Measurements from ENCODE around the gene ULK4.
"Not testable (repeated sequence)": the region's sequence is repeated elsewhere in the genome, so short reads cannot be mapped to it uniquely, and the experiment has no call there.

The ULK4 gene

DNA sequence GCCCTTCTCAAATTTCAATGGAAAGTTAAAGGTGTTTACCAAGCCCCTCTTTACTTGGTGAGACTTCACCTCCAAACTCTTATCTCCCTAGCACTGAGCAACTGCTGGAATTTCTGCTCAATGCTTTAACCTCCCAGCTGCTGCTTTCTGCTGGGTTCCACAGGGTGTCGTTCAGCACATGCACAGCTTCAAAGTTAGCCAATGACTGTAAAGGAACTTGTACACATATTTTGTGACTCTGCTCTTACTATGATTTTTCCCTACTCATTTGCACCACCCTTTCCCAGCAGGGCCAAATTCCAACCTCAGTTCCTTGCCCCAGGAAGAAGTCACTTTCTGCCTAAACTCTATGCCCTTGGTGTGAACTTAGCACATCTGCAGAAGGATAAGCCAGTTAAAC is 89.7 kb downstream of the ULK4 start:
- DNase-seq (ENCODE audit: low spot score) = no peak

DNA sequence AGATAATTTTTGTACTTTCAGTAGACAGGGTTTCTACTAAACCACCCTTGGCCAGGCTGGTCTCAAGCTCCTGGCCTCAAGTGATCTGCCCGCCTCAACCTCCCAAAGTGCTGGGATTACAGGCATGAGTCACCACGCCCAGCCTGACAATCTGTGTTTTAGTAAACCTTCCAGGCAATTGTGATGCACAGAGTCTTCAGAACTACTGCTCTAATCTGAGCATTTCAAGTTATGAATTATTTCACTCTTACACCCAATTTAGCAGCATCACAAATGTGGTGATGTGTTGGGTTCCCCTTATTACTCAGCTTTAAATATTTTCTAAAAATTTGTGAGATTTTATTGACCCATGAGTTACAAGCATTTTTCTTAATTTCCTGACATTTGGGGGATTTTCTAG is 94.4 kb downstream of the ULK4 start:
- no peak for DNase-seq (ENCODE audit: low spot score)

DNA sequence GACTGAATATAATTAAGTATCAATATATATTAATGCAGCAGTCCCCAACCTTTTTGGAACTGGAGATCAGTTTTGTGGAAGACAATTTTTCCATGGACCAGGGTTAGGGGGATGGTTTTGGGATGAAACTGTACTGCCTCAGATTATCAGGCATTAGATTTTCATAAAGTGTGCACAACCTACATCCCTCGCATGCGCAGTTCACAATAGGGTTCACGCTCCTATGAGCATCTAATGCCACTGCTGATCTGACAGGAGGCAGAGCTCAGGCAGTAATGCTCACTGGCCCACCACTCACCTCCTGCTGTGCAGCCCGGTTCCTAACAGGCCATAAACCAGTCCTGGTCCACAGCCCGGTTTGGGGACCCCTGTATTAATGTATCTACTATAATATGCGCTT is 95.6 kb downstream of the ULK4 start:
- no peak for DNase-seq (ENCODE audit: low spot score)

DNA sequence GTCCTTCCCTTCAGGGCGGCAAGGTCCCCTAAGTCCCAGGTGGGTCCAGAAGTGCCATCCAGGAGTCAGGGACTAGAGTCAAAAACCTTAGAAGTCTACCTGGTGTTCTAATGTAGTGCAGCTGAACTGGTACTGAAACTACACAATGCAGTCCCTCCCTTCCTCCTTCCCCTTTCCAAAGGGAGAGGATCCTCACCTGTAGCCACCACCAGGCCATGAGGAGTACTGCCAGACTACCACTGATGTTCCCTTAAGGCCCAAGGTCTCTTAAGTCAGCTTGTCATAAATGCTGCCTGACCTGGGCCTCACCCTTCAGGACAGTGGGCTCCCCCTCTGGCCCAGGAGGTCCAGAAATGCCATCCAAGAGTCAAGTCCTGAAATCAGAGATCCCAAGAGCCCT is 98.9 kb downstream of the ULK4 start:
- no peak for DNase-seq (ENCODE audit: low spot score)

DNA sequence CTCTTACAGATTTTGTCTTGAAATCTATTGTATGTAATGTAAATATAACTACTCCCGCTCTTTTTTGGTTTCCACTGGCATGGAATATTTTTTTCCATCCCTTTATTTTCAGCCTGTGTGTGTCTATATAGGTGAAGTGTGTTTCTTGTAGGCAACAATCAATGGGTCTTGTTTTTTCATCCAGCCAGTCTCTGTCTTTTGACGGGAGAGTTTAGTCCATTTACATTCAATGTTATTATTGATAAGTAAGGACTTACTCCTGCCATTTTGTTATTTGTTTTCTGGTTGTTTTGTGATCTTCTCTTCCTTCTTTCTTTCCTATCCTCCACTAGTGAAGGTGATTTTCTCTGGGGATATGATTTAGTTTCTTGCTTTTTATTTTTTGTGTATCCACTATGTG is 101.4 kb downstream of the ULK4 start:
- not testable (repeated sequence) for DNase-seq (ENCODE audit: low spot score)

DNA sequence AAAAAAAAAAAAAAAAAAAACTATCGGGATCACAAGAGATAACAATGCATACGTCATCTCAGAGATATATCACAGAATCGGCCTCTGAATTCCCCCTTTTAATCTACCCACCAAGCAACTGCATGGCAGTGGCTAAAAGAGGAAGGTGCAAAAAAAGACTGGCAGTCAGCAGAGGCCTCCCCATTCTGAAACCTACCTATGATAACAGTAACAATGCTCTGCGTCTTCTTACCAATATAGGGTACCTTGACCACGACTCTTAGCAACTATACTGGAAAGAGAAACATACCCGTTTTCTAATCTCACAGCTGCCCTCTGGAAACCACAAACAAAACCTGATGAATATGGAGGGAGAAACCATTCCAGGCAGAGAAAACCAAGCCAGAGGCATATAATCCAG is 106.9 kb downstream of the ULK4 start:
- no peak for DNase-seq (ENCODE audit: low spot score)

DNA sequence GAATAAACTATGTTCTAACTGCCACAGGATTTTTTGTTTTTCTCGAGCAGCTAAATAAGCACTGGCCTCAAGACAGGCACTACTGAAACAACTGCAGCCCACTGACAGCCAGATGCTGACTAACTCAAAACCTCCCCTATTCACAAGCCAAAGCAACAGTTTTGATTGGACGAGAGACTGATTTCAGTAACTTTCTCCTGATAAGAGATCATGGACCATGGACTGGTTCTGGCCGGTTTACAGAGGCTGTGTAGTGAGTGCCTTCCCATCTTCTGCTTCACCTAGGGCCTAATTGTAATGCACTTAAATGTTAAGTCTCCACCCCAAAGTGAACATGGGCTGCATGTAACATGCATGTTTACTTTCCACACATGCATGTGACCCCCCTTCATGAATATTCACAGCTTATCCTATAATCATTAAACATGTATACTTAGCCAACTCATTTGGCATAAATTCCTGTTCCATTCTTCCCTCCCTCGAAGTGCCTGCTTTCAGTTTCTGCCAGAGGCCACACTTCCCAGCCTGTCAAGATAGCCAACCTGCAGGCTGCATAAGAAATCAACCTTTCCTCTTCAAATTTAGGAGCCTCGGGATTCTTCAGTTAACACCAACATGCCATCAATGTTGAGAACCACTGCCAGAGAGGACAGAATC is 108.2 kb downstream of the ULK4 start:
- no peak for DNase-seq (ENCODE audit: low spot score)

DNA sequence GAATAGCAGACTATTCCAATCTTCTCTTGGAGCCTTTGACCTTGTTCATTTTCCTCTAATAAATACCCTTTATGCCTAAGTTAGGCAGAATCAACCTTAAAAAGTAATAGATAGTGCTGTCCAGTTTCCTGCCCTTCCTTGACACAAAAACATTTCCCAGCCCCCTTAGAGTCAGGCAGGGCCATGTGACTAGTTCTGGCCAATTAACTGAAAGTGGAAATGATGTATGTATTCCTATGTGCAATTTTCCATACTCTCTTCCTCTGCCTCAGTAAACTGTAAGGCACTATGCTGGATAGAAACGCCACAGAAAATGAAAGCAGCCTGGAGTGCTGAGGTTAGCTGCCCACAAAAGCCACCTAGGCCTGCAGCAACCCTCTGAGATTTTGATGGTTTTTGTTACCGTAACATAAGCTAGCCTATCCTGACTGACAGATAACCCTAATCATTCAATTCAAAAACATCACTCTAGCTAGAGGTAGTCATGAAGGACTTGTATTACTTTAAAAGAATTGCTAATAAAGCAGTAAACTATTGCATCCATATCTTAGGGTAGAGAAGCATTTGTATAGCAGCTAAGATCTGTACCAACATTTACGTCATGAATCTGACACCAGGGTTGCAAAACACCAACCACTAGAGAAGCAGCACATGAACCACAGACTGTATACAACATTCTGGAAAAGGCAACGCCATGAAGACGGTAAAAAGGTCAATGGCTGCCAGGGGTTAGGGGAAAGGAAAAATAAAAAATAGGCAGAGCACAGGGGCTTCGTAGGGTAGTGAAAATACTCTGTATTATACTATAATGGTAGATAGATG is 112.9 kb downstream of the ULK4 start:
- DNase-seq (ENCODE audit: low spot score) = no peak

DNA sequence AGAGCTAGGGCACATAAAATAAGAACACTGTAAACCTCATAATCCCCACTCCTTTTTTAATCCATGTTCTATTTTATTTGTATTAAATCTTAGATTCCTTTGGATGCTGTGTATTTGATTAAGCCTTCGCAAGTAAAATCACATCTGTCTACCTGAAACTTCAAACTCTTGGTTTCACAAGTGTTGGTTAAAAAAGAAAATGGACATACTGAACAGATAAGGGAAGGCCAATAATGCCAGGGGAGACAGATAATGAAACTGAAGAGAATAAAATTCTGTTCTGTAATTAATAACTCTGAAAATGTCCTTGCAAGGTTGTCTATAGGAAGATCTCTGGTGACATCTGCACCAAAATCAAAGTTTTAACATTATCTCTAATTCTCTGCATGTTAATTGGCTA is 114.2 kb downstream of the ULK4 start:
- DNase-seq (ENCODE audit: low spot score) = no peak

DNA sequence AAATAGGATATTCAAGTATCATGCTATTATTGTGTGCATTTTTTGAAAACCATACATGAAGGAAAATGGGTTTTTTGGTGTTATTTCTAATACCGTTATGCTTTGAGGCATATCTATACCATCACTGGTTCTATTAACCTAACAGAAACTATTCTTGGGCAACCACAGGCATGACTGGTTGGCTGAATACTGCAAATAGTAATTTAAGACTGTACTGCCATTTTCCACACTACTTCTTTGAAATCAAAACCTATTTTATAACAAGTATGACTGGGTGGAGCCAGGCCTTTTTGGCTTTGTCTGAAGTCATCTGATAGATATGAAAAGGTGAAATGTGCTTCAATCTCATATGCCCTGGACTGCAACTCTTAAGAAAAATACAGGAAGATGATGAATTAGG is 115.1 kb downstream of the ULK4 start:
- no peak for DNase-seq (ENCODE audit: low spot score)

DNA sequence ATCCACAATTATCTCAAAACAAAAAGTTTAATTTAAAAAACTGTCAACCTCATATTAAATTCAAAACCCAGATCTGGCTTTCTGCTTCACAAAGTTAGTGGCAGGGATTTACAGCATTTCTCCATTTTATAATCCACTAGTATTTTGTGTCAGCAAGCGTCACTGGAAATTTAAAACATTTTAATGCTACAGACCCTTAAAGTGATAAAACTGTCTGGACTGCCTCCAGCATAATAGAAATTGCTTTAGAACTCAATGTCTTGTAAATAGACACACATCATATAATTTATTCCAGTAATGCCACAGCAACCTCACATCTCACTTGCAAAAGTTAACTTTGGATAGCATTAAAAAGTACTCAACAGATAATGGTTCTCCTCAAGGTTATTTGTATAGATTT is 116.1 kb downstream of the ULK4 start:
- no peak for DNase-seq (ENCODE audit: low spot score)

DNA sequence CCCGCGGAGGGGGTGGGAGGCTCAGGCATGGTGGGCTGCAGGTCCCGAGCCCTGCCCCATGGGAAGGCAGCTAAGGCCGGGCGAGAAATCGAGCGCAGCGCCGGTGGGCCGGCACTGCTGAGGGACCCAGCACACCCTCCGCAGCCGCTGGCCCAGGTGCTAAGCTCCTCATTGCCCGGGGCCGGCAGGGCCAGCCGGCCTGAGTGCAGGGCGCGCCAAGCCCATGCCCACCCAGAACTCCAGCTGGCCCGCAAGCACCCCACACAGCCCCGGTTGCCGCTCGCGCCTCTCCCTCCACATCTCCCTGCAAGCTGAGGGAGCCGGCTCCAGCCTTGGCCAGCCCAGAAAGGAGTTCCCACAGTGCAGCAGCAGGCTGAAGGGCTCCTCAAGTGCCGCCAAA is 117.6 kb downstream of the ULK4 start:
- DNase-seq (ENCODE audit: low spot score) = not testable (repeated sequence)

DNA sequence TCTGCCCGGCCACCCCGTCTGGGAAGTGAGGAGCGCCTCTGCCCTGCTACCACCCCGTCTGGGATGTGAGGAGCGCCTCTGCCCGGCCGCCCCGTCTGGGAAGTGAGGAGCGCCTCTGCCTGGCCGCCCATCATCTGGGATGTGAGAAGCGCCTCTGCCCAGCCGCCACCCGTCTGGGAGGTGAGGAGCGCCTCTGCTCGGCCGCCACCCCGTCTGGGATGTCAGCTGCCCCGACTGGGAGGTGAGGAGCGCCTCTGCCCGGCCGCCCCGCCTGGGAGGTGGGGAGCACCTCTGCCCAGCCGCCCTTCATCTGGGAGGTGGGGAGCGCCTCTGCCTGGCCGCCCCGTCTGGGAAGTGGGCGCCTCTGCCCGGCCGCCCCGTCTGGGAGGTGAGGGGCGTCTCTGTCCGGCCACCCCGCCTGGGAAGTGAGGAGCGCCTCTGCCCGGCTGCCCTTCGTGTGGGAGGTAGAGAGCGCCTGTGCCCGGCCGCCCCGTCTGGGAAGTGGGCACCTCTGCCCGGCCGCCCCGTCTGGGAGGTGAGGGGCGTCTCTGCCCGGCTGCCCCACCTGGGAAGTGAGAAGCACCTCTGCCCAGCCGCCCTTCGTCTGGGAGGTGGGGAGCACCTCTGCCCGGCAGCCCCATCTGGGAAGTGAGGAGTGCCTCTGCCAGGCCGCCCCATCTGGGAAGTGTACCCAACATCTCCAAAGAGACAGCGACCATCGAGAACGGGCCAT is 120.8 kb downstream of the ULK4 start:
- DNase-seq (ENCODE audit: low spot score) = not testable (repeated sequence)

DNA sequence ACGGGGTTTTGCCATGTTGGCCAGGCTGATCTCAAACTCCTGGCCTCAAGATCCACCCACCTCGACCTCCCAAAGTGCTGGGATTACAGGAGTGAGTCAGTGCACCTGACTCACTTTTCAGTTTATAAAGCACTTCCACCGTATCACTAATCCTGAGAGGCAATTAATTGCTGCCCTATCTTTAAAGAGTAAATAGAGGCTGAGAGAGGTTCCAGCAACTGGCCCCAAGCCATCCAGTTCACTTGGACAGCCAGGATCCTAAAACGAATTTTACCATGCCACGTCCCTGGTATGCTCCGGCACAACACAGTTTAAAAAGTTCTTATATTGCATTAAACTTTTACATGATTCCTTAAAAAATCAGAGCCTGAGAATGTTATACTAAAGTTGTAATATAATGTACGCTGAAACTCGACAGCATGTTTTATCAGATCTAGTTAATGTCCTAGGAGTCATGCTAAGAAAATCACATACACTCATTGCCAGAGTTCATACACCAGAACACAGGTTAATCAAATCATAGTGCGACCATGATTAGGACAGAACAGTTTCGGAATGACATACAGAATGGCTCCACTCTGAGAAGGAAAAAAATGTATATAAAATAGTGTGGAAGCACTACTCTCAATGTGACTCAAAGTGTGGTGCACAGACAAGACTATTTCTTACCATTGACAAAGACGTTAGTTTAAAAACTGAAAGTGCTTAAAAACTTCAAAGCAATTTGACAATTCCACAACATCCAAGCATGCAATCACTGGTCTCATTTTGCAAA is 125.4 kb downstream of the ULK4 start:
- no peak for DNase-seq (ENCODE audit: low spot score)

DNA sequence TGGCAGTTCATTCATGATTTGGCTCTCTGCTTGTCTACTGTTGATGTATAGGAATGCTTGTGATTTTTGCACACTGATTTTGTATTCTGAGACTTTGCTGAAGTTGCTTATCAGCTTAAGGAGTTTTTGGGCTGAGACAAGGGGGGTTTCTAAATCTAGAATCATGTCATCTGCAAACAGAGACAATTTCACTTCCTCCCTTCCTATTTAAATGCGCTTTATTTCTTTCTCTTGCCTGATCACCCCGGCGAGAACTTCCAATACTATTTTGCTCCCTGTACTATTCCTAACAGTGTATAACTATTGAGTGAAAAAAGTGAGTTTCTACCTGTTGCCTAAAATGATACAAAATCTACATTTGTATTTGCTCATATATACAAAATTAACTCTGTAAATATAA is 128.3 kb downstream of the ULK4 start:
- DNase-seq (ENCODE audit: low spot score) = no peak

DNA sequence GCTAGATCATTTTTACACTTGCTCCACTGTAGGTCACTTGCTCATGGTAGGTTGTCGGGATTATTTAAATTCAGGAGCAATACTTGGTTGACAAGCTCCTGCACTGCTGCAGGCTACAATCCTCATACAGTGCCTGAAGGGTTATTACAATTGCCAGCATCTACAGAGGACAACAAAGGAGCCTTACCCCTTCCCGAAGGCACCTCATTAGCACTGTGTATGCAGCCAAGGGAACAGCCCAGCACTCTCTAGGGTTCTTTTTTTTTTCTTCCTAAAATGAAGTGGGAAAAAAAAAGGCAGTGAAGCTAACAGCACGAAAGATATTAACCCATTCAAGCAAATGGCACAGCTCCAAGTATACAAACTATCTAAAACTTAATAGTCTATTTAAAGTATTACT is 142.7 kb downstream of the ULK4 start:
- DNase-seq (ENCODE audit: low spot score) = no peak

DNA sequence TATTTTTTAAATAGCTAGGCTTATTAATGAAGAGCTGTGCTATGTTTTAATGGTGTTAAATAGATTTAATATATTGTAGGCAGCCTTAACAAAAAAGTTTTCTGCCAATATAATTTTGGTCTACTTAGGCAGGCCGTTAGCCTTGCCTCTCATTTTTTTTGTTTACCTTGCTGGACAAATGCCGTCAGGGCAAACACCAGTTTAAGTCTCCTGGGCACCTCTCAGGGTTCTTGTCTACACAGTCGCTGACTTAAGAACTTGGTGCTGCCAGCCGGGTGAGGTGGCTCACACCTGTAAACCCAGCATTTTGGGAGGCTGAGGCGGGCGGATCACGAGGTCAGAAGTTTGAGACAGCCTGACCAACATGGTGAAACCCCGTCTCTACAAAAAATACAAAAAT is 153.3 kb downstream of the ULK4 start:
- DNase-seq (ENCODE audit: low spot score) = no peak

DNA sequence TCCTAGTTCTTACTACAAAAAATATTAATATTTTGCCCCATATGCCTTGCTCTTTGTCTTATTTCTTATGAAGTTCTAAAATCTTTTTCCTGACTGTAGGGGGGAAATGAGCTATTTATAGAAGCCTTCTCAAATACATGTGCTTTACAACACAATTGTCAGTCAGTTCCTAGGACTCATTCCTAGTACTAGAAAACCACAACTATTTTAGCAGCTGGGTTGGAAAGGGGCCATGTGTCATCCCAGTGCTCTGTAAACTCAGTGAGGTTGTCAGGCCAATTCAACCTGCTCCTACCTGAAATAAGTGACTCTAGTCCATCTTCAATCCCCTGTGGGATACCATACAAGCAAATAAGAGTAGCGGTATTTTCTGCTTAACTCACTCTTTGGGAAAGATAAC is 153.8 kb downstream of the ULK4 start:
- no peak for DNase-seq (ENCODE audit: low spot score)

DNA sequence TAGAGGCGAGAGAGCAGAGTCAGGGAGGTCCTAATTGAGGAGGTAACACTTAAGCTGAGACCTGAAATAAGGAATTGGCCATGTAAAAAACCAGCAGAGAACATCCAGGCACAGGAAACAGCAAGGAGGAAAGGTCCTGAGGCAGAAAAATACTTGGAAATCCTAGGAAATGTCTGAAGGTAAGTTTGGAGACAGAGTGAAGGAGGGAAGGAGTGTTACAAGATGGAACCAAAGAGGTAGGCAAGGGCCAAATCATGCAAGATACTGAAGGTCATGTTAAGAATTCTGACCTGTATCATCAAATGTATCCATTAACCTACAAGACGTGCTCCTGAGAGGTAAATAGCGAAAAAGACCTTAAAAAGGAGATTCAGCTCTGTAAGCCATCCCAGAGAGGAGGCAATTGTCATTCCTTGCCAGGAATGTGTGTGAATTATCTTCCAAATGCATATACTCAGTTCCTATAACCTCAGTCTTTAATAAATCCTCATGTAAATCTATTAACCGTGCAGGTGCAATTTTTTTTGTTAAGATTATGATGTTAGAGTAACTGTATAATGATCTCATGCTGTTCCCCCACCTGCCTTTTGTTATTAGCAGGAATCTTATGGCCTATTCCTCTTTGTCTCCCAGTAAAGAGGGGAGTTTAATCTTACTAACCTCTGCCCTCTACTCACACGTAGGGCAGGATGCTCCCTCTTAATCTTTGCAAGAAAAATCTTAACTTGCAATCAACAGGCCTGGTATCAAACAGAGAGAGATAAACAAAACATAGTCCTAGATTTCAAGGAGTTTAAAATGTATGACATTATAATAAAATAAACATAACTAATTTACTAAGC is 166.9 kb downstream of the ULK4 start:
- DNase-seq (ENCODE audit: low spot score) = no peak

DNA sequence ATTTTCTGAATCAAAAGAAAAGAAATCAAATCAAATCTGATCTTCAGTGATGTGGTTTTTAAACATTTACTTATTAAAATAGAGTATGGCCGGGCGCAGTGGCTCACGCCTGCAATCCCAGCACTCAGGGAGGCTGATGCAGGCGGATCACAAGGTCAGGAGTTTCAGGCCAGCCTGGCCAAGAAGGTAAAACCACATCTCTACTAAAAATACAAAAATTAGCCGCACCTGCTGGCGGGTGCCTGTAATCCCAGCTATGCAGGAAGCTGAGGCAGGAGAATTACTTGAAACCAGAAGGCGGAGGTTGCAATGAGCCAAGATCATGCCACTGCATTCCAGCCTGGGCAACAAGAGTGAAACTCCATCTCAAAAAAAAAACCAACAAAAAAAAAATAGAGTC is 169.1 kb downstream of the ULK4 start:
- no peak for DNase-seq (ENCODE audit: low spot score)

DNA sequence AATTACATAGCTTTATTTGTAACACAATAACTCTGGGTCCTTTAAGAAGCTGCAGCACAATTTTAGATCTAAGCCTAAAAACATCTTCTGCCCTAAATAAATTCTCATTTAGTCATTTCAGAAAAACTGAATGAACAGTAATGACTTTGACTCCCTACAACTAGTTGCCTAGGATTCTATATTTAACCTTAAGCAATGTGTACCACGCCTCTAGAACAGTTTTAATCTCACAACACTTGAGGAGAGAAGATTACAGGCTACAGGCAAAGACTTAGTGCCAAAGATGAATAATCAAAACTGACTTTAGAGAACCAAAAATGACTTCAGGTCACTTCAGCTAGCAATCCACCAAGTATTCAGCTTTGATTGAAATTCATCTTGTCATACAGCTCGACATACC is 192.8 kb downstream of the ULK4 start:
- DNase-seq (ENCODE audit: low spot score) = no peak
